NCI-H1105 (cell line): ENCODE measurements around the gene TRIM41.
"Not testable (repeated sequence)": the region's sequence is repeated elsewhere in the genome, so short reads cannot be mapped to it uniquely, and the experiment has no call there.

Experiments
- DNase-seq: peaks from one replicate; lab custom pipeline; 2025; lab: John Stamatoyannopoulos, UW

The TRIM41 gene

GRCh38 chr5:181193656-181194055 is 29.4 kb upstream of the TRIM41 start:
- no peak for DNase-seq

- no peak for DNase-seq
Measured at GRCh38 chr5:181194489-181195248, 28.4 kb upstream of the TRIM41 start.

- DNase-seq, result no peak
Measured at GRCh38 chr5:181195249-181195761, 27.8 kb upstream of the TRIM41 start.

GRCh38 chr5:181197326-181197951 is 25.6 kb upstream of the TRIM41 start:
- DNase-seq, result no peak

- DNase-seq, result no peak
Measured at GRCh38 chr5:181198106-181198685, 24.9 kb upstream of the TRIM41 start.

- no peak for DNase-seq
Measured at GRCh38 chr5:181198905-181199519, 24.1 kb upstream of the TRIM41 start.

GRCh38 chr5:181199881-181200638 is 23.0 kb upstream of the TRIM41 start:
- no peak for DNase-seq

- DNase-seq, result no peak
Measured at GRCh38 chr5:181200816-181201215, 22.3 kb upstream of the TRIM41 start.

- DNase-seq, result no peak
Measured at GRCh38 chr5:181203093-181203711, 19.9 kb upstream of the TRIM41 start.

- no peak for DNase-seq
Measured at GRCh38 chr5:181203777-181204112, 19.3 kb upstream of the TRIM41 start.

- DNase-seq, result no peak
Measured at GRCh38 chr5:181204113-181204825, 18.8 kb upstream of the TRIM41 start.

GRCh38 chr5:181204826-181205760 is 18.0 kb upstream of the TRIM41 start, which contains the start of gene TRIM7:
Gene TRIM7 (minus strand): TSS chr5:181205196. CDS start chr5:181205110, 86 bp downstream.
- DNase-seq, result no peak

- no peak for DNase-seq
Measured at GRCh38 chr5:181205761-181206649, 17.1 kb upstream of the TRIM41 start.

- DNase-seq, result no peak
Measured at GRCh38 chr5:181207214-181207959, 15.7 kb upstream of the TRIM41 start.

- no peak for DNase-seq
Measured at GRCh38 chr5:181207960-181208253, 15.2 kb upstream of the TRIM41 start.

GRCh38 chr5:181209006-181209405 is 14.1 kb upstream of the TRIM41 start:
- not testable (repeated sequence) for DNase-seq

GRCh38 chr5:181210148-181210547 is 12.9 kb upstream of the TRIM41 start:
- not testable (repeated sequence) for DNase-seq

- not testable (repeated sequence) for DNase-seq
Measured at GRCh38 chr5:181210698-181211097, 12.4 kb upstream of the TRIM41 start.
